ENCODE measurements around the gene KDELR3.

GRCh38 chr22:38455530-38456271 lies 12.2 kb upstream of the KDELR3 start:
- TF ChIP-seq CTCF (conservative IDR thresholded peaks at IDR 0.05 in 1 of 2, IDR thresholded peaks at IDR 0.05 in 1 of 2; ENCODE audit: low read depth in 1 of 2, low read length in 2 of 2) (no peak), EZH2 (IDR thresholded peaks at IDR 0.05; ENCODE audit: low read length, missing control alignments) (no peak)

Measured in fibroblast of lung (primary cell).